Liver (tissue), 9 donors: ENCODE results near the gene MCF2L. TPM values are rescaled to one million over a fixed set of nuclear protein-coding genes. Genes with fewer than 3 reads are reported as not detected.
A peak's percentile ranks its signal among the peaks of the same experiment; 100 is the strongest.

Experiments used
- DNase-seq: peaks from one replicate; pipeline ENCODE4 v3.0.0-alpha.2; 2017; ENCODE audit warnings: low spot score
- H3K27ac ChIP-seq, 2 donors: one replicate each; pipeline ENCODE4 v1.7.0; 2013; ENCODE audit warnings: inconsistent platforms in 2 of 2, low read length in 2 of 2, control low read depth in 1 of 2, low read depth in 1 of 2, mild to moderate bottlenecking in 1 of 2
- H3K27me3 ChIP-seq, 4 donors: one replicate each; pipeline versions ENCODE4 v1.6.1 to v1.7.0; 2013; ENCODE audit warnings: low read length in 3 of 4, inconsistent platforms in 1 of 4, mild to moderate bottlenecking in 1 of 4, moderate library complexity in 1 of 4; ENCODE audit not compliant: control insufficient read depth in 4 of 4, insufficient read depth in 4 of 4
- H3K36me3 ChIP-seq, 4 donors: one replicate each; pipeline versions ENCODE4 v1.6.1 to v1.7.0; 2013; ENCODE audit warnings: low read length in 3 of 4, mild to moderate bottlenecking in 3 of 4, low read depth in 1 of 4, moderate library complexity in 1 of 4; ENCODE audit not compliant: control insufficient read depth in 4 of 4, insufficient read depth in 3 of 4
- H3K4me1 ChIP-seq, 4 donors: one replicate each; pipeline versions ENCODE4 v1.6.1 to v1.7.0; 2013; ENCODE audit warnings: low read length in 3 of 4, mild to moderate bottlenecking in 3 of 4, moderate library complexity in 1 of 4; ENCODE audit not compliant: control insufficient read depth in 4 of 4, insufficient read depth in 4 of 4
- H3K4me3 ChIP-seq, 3 donors: one replicate each; pipeline versions ENCODE4 v1.6.1 to v1.7.0; 2013; ENCODE audit warnings: low read length in 3 of 3, control low read depth in 1 of 3, low read depth in 1 of 3, mild to moderate bottlenecking in 1 of 3
- H3K9ac ChIP-seq, 2 donors: one replicate each; pipeline ENCODE4 v1.7.0; 2013; ENCODE audit warnings: low read length in 2 of 2, mild to moderate bottlenecking in 2 of 2, moderate library complexity in 2 of 2, control low read depth in 1 of 2, low read depth in 1 of 2
- H3K9me3 ChIP-seq, 4 donors: one replicate each; pipeline versions ENCODE4 v1.6.1 to v1.7.0; 2013; ENCODE audit warnings: low read length in 3 of 4; ENCODE audit not compliant: control insufficient read depth in 4 of 4
- ATF3 ChIP-seq: IDR thresholded peaks from 2 replicates; pipeline ENCODE4 v1.6.1; 2016; ENCODE audit warnings: antibody characterized with exemption
- CTCF ChIP-seq: fragments of 150-350 bp; IDR thresholded peaks from 2 replicates; pipeline ENCODE4 v1.5.1; 2017; ENCODE audit warnings: improper control_type of control experiment, low read depth, low read length; ENCODE audit not compliant: missing input control
- EGR1 ChIP-seq, 2 donors: IDR thresholded peaks; 2 replicates each; pipeline ENCODE4 v1.6.1; 2016 to 2018; ENCODE audit warnings: antibody characterized with exemption in 2 of 2, low read depth in 2 of 2
- FOXA1 ChIP-seq: IDR thresholded peaks from 2 replicates; pipeline ENCODE4 v1.6.1; 2016; ENCODE audit warnings: antibody characterized with exemption
- GABPA ChIP-seq, 2 donors: IDR thresholded peaks in 1 of 2; conservative IDR thresholded peaks in 1 of 2; 2 replicates each; pipeline ENCODE4 v1.6.1; 2016; ENCODE audit warnings: antibody characterized with exemption in 2 of 2, mild to moderate bottlenecking in 1 of 2, moderate library complexity in 1 of 2
- HNF4A ChIP-seq, 2 donors: conservative IDR thresholded peaks; 2 replicates each; pipeline ENCODE4 v1.6.1; 2016; ENCODE audit warnings: antibody characterized with exemption in 2 of 2, mild to moderate bottlenecking in 2 of 2
- HNF4G ChIP-seq: IDR thresholded peaks from 2 replicates; pipeline ENCODE4 v1.6.1; 2016; ENCODE audit warnings: antibody characterized with exemption
- JUND ChIP-seq, 2 donors: IDR thresholded peaks; 2 replicates each; pipeline ENCODE4 v1.6.1; 2016; ENCODE audit warnings: antibody characterized with exemption in 2 of 2
- MAX ChIP-seq: IDR thresholded peaks from 2 replicates; pipeline ENCODE4 v1.6.1; 2016; ENCODE audit warnings: antibody characterized with exemption
- RAD21 ChIP-seq, 2 donors: IDR thresholded peaks; 2 replicates each; pipeline ENCODE4 v1.6.1; 2016; ENCODE audit warnings: antibody characterized with exemption in 2 of 2, mild to moderate bottlenecking in 2 of 2
- REST ChIP-seq: IDR thresholded peaks from 2 replicates; pipeline ENCODE4 v1.6.1; 2016; ENCODE audit warnings: antibody characterized with exemption, mild to moderate bottlenecking
- SP1 ChIP-seq: IDR thresholded peaks from 2 replicates; pipeline ENCODE4 v1.6.1; 2018; ENCODE audit warnings: antibody characterized with exemption, mild to moderate bottlenecking
- TAF1 ChIP-seq: conservative IDR thresholded peaks from 2 replicates; pipeline ENCODE4 v1.6.1; 2016; ENCODE audit warnings: antibody characterized with exemption, mild to moderate bottlenecking
- WGBS: extraction: QIAGEN DNeasy Blood & Tissue Kit; methylation state at CpG from one replicate; pipeline ENCODE4 v1.1.7; 2013; 5-methylcytosine and 5-hydroxymethylcytosine counted together
- polyA plus RNA-seq, 2 donors: library from polyadenylated mRNA; stranded (reverse) in 1 of 2; unstranded in 1 of 2; fragments of 200-250 nt in 1 of 2; fragments of >200 nt in 1 of 2; fragmentation: Nextera tagmentation in 1 of 2; extraction: Ambion mirVana in 1 of 2; gene quantifications; one replicate each; pipeline versions ENCODE4 v1.2.1 to v1.2.3, GENCODE V29; 2013 to 2015
- total RNA-seq, 2 donors: library from RNA; depleted of rRNA; stranded (reverse); fragments of >200 nt; gene quantifications; one replicate each; pipeline ENCODE4 v1.2.3, GENCODE V29; 2014
- TF ChIP-seq, protein P1 (sequence below): IDR thresholded peaks from 2 replicates; pipeline ENCODE4 v1.6.1; 2016; ENCODE audit warnings: antibody characterized with exemption
- donor health status: healthy.
- donor health status: healthy.
- donor health status: healthy.
- donor health status: healthy.
- donor health status: healthy.

Gene MCF2L
- total and polyA plus RNA-seq, 4 donors, result 2.9 to 12.8 (median 7.1) TPM

GRCh38 chr13:112942689-112943308, 26.2 kb upstream of the MCF2L start (continued):
- TF ChIP-seq ATF3, result no peak

GRCh38 chr13:112943309-112944125, 25.5 kb upstream of the MCF2L start:
- Histone ChIP-seq H3K4me1 (peaks cover 0 to 13% (median 7%) of the 10 kb centered on the region in 4 donors), H3K36me3 (no peaks in the 10 kb centered on the region), H3K27me3 (no peaks in the 10 kb centered on the region), H3K9ac (peak overlapping the region in 1 of 2 donors; percentile 40), H3K9me3 (no peaks in the 10 kb centered on the region), H3K4me3 (peak overlapping the region; percentile 33 to 56 (median 55)), H3K27ac (peak overlapping the region in 1 of 2 donors; percentile 27)
- TF ChIP-seq MAX (no peak), GABPA (IDR thresholded peaks at IDR 0.05 in 1 of 2, conservative IDR thresholded peaks at IDR 0.05 in 1 of 2) (no peak), CTCF (no peak), JUND (IDR thresholded peaks at IDR 0.05) (no peak), RAD21 (IDR thresholded peaks at IDR 0.05) (no peak), TAF1 (no peak)
- DNase-seq, result no peak
- 3% methylated on average over 81 of the region's 81 CpGs for WGBS

- H3K9me3 ChIP-seq, result no peaks in the 10 kb centered on the region
- no peak for TF ChIP-seq FOXA1
- no peak for TF ChIP-seq MAX
- TF ChIP-seq REST, result no peak
- no peak for TF ChIP-seq TAF1
- no peak for TF ChIP-seq EGR1 (IDR thresholded peaks at IDR 0.05; ENCODE audit: low read depth in 2 of 2)
- no peak for TF ChIP-seq CTCF
- TF ChIP-seq HNF4A (conservative IDR thresholded peaks at IDR 0.05), result no peak
- TF ChIP-seq HNF4G, result no peak
- TF ChIP-seq, protein P1, sequence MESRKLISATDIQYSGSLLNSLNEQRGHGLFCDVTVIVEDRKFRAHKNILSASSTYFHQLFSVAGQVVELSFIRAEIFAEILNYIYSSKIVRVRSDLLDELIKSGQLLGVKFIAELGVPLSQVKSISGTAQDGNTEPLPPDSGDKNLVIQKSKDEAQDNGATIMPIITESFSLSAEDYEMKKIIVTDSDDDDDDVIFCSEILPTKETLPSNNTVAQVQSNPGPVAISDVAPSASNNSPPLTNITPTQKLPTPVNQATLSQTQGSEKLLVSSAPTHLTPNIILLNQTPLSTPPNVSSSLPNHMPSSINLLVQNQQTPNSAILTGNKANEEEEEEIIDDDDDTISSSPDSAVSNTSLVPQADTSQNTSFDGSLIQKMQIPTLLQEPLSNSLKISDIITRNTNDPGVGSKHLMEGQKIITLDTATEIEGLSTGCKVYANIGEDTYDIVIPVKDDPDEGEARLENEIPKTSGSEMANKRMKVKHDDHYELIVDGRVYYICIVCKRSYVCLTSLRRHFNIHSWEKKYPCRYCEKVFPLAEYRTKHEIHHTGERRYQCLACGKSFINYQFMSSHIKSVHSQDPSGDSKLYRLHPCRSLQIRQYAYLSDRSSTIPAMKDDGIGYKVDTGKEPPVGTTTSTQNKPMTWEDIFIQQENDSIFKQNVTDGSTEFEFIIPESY, result no peak
- TF ChIP-seq JUND (IDR thresholded peaks at IDR 0.05), result no peak
- no peak for TF ChIP-seq SP1
- no peak overlapping the region for H3K4me3 ChIP-seq
- no peak for DNase-seq
- no peak overlapping the region for H3K9ac ChIP-seq
- peaks cover 5 to 30% (median 26%) of the 10 kb centered on the region in 4 donors for H3K4me1 ChIP-seq
- H3K27ac ChIP-seq, result no peak overlapping the region
- no peaks in the 10 kb centered on the region for H3K27me3 ChIP-seq
- H3K36me3 ChIP-seq, result no peaks in the 10 kb centered on the region
- 90% methylated on average over 4 of the region's 4 CpGs for WGBS
These were observed 21.2 kb upstream of the MCF2L start for GRCh38 chr13:112947796-112948195.
